ENCODE results near the gene RAB31. TPM values are rescaled to one million over a fixed set of nuclear protein-coding genes. Genes with fewer than 3 reads are reported as not detected.

The RAB31 gene
- total and polyA plus RNA-seq, 2 of the 13 experiments (the other 11 are each of a cell fraction or from before 2014, with no cell fraction given): 1.1 to 1.7 TPM

- TF ChIP-seq PAX8 (CRISPR knock-in tag; IDR thresholded peaks at IDR 0.05; ENCODE audit: borderline replicate concordance): no peak
- TF ChIP-seq TRAFD1 (CRISPR knock-in tag; IDR thresholded peaks at IDR 0.05; ENCODE audit: borderline replicate concordance): no peak
- no peak for TF ChIP-seq MATR3 (CRISPR knock-in tag; IDR thresholded peaks at IDR 0.05)
- TF ChIP-seq NCOA2 (CRISPR knock-in tag; IDR thresholded peaks at IDR 0.05): peak; percentile 98
- TF ChIP-seq HNF4G (IDR thresholded peaks at IDR 0.05; ENCODE audit: borderline replicate concordance, low read depth, low read length): peak; percentile 55; the same call in 1 of the 2 replicates
- peak; percentile 59; the same call in 1 of the 2 replicates for TF ChIP-seq HNF4G (CRISPR knock-in tag; IDR thresholded peaks at IDR 0.05; ENCODE audit: borderline replicate concordance, low read depth)
- no peak for TF ChIP-seq ZNF564 (CRISPR knock-in tag; IDR thresholded peaks at IDR 0.05)
- no peak for TF ChIP-seq REPIN1 (CRISPR knock-in tag; IDR thresholded peaks at IDR 0.05; ENCODE audit: borderline replicate concordance, low read depth)
- no peak for TF ChIP-seq RFX3 (CRISPR knock-in tag; IDR thresholded peaks at IDR 0.05)
- 0 out of 2 replicates have a peak, but pooled peaks have one; percentile 50 for TF ChIP-seq POGK (CRISPR knock-in tag; conservative IDR thresholded peaks at IDR 0.05)
- TF ChIP-seq ZBTB46 (CRISPR knock-in tag; IDR thresholded peaks at IDR 0.05; ENCODE audit: borderline replicate concordance): no peak
- TF ChIP-seq, protein P1, sequence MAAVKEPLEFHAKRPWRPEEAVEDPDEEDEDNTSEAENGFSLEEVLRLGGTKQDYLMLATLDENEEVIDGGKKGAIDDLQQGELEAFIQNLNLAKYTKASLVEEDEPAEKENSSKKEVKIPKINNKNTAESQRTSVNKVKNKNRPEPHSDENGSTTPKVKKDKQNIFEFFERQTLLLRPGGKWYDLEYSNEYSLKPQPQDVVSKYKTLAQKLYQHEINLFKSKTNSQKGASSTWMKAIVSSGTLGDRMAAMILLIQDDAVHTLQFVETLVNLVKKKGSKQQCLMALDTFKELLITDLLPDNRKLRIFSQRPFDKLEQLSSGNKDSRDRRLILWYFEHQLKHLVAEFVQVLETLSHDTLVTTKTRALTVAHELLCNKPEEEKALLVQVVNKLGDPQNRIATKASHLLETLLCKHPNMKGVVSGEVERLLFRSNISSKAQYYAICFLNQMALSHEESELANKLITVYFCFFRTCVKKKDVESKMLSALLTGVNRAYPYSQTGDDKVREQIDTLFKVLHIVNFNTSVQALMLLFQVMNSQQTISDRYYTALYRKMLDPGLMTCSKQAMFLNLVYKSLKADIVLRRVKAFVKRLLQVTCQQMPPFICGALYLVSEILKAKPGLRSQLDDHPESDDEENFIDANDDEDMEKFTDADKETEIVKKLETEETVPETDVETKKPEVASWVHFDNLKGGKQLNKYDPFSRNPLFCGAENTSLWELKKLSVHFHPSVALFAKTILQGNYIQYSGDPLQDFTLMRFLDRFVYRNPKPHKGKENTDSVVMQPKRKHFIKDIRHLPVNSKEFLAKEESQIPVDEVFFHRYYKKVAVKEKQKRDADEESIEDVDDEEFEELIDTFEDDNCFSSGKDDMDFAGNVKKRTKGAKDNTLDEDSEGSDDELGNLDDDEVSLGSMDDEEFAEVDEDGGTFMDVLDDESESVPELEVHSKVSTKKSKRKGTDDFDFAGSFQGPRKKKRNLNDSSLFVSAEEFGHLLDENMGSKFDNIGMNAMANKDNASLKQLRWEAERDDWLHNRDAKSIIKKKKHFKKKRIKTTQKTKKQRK (IDR thresholded peaks at IDR 0.05; ENCODE audit: low read length): no peak
- TF ChIP-seq, protein P2, sequence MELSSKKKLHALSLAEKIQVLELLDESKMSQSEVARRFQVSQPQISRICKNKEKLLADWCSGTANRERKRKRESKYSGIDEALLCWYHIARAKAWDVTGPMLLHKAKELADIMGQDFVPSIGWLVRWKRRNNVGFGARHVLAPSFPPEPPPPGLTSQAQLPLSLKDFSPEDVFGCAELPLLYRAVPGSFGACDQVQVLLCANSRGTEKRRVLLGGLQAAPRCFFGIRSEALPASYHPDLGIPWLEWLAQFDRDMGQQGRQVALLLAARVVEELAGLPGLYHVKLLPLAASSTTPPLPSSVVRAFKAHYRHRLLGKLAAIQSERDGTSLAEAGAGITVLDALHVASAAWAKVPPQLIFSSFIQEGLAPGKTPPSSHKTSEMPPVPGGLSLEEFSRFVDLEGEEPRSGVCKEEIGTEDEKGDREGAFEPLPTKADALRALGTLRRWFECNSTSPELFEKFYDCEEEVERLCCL (CRISPR knock-in tag; IDR thresholded peaks at IDR 0.05; ENCODE audit: borderline replicate concordance): no peak
- TF ChIP-seq, protein P3, sequence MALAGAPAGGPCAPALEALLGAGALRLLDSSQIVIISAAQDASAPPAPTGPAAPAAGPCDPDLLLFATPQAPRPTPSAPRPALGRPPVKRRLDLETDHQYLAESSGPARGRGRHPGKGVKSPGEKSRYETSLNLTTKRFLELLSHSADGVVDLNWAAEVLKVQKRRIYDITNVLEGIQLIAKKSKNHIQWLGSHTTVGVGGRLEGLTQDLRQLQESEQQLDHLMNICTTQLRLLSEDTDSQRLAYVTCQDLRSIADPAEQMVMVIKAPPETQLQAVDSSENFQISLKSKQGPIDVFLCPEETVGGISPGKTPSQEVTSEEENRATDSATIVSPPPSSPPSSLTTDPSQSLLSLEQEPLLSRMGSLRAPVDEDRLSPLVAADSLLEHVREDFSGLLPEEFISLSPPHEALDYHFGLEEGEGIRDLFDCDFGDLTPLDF (CRISPR knock-in tag; IDR thresholded peaks at IDR 0.05): no peak
- peak; percentile 98 for TF ChIP-seq RARA (CRISPR knock-in tag; IDR thresholded peaks at IDR 0.05)
- TF ChIP-seq, protein P4, sequence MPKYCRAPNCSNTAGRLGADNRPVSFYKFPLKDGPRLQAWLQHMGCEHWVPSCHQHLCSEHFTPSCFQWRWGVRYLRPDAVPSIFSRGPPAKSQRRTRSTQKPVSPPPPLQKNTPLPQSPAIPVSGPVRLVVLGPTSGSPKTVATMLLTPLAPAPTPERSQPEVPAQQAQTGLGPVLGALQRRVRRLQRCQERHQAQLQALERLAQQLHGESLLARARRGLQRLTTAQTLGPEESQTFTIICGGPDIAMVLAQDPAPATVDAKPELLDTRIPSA (CRISPR knock-in tag; IDR thresholded peaks at IDR 0.05; ENCODE audit: borderline replicate concordance): no peak
Observed at GRCh38 chr18:9869715-9870430, 161.8 kb downstream of the RAB31 start (continued).
